ENCODE measurements around the gene NUDT17. TPM values are rescaled to one million over a fixed set of nuclear protein-coding genes. Genes with fewer than 3 reads are reported as not detected.

NUDT17 gene
- total RNA-seq, 1 donor from 2014 or later = 1.7 TPM

DNA sequence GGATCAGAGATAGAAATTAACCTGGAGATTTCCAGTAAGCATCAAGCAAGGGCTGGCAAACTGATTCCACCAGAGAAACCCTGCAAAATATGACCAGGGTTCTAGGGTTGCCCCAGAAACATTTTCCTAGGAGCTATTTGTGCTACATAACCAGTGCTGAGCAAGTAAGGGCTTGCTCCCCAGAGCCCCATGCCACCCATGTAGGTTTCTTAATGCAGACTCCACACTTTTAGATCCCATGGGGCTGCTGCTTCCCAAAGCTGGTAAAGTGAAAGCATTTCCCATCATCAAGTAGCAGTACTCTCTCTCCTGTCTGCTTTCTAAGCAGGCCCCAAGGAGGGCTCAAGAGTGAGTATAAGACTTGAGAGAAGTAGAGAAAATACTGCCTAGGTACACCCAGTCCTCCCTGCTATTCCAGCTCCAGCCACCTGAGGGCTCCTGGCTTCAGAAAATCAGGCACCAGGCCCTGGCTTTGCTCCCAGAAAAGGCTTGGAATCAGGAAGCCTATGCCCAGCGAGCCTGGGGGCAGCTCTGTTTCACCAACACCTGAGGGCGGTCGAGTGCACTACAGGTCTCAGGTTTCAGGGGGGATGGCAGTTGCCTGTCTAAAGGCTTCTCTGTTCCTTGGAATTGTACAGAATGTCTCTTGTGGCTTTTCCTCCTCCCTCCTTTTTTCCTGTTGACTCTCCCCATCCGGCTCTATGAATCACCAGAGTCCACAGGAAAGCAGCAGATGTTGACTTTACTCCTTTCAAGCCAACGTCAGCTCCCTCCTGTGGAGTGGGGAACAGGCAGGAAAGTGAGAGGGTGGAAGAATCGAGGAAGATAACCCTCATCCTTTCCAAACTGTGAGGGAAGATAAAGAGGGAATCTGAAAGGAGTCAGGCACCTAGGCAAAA is 46.4 kb downstream of the NUDT17 start:
- ATAC-seq = peak; percentile 85

DNA sequence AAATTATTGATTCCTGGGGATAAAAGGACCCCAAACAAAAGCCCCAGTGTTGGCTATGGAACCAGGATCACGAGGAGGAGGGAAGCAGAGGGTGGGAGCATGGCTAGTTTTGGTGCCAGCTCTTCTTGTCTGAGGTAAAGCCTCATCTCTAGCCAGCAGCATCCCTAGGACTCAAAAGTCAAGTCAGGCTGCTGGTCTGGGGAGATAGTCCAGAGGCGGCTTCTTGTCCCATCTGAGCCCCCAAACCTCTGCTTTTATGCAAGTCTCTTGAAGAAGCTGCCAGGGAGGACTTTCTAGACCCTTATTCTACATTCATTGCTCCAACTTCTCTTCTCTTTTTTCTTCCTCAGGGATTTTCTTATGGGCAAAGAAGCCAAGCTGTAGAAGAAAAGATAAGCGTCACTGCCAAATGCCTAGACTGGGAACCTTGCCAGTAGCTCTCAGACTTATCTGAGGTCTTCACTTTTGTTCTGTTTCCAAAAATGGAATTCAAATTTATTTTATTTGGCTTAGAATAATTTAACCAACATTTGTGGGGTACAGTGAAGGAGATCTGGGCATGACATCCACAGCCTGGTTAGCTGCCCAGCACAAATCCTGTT is 47.2 kb downstream of the NUDT17 start:
- ATAC-seq = no peak

DNA sequence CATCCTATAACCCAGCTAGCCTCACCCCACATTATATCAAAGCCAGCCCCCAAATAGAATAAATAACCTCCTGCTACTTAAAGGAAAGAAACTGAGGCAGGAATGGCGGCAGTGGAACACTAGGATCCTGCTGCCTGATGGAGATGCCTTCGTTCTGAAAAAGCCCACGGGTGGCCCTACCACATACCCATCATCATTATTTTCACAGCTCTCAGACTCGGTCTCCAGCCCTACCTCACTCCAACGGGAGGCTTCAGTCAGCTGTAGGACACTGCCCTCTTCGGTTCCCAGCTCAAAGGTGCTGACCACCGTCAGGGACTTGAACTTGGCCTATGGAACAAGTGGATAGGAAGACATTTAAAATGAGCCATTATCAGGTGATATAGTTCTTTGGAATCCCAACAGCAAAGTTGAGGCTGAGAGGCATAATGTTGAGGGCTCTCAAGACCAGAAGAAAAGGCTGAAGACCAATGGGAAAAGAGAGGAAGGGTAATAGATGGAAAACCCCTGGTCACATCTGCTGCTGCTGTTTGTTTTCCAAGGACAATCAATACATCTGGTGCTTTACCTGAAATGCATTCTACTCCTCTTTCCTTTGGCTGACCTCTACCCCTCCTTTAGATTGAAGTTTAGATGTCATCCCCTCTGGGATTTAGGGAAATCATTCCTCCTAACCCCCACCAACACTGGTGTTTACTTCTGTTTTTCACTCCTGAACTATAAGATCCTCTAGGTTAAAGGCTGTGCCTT is 48.1 kb downstream of the NUDT17 start:
- ATAC-seq = no peak

DNA sequence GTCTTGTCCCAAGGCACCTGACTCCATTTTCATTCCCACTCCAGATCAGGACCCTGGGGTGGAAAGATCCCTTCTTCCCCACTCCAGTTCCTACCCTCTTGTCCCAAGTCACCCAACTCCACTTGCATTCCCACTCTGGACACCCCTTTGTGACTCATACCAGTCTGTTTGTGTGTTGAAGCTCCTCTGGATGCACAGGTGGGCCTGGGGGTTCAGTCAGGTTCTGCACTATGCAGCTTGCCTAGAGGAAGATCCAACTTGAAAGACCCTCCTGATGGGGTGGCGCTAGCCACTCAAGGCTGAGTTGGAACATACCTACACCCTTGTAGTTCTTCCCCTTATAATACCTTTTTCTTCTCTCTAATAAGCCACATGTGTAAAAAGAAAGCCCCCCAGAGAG is 50.0 kb downstream of the NUDT17 start:
- no peak for ATAC-seq

DNA sequence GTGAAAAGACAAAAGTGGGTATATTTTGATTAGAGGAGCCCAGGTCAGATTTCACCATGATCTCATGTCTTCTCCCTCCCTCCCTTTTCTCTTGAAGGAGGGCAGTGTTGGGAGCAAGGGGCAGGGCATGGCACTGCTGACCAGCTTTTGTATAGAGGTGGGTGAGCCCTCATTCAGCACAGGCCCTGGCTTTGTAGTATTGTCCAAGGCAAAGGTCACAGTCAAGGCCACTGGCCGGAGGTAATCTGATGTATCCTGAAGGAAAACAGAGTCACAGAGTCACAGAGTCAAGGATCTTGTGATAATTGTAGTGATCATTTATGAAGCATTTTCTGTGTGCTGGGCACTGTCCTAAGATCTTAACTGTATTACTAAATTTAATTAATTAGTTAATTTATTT is 52.5 kb downstream of the NUDT17 start:
- no peak for ATAC-seq

Other genes with a start within 250 kb of the NUDT17 start
- 13.5 TPM for gene GPR89A, start 237.6 kb upstream of the NUDT17 start, total RNA-seq
- gene PDZK1, start 138.3 kb upstream of the NUDT17 start, total RNA-seq = not detected
- not detected for gene CD160, start 126.1 kb upstream of the NUDT17 start, total RNA-seq
- 6.7 TPM for gene RNF115, start 21.5 kb upstream of the NUDT17 start, total RNA-seq
- 18.2 TPM for gene POLR3C, start 21.4 kb upstream of the NUDT17 start, total RNA-seq
- gene PIAS3, start 13.5 kb downstream of the NUDT17 start, total RNA-seq = 39.5 TPM
- 13.7 TPM for gene ANKRD35, start 40.2 kb downstream of the NUDT17 start, total RNA-seq
- gene ITGA10, start 64.4 kb downstream of the NUDT17 start, total RNA-seq = 0.76 TPM
- 31.6 TPM for gene PEX11B, start 73.1 kb downstream of the NUDT17 start, total RNA-seq
- 152 TPM for gene RBM8A, start 81.9 kb downstream of the NUDT17 start, total RNA-seq
- gene LIX1L, start 112.4 kb downstream of the NUDT17 start, total RNA-seq = 4.3 TPM
- gene ANKRD34A, start 118.9 kb downstream of the NUDT17 start, total RNA-seq = 0.12 TPM
- 6.1 TPM for gene POLR3GL, start 119.1 kb downstream of the NUDT17 start, total RNA-seq
- gene TXNIP, start 150.9 kb downstream of the NUDT17 start, total RNA-seq = 77.7 TPM
- gene HJV, start 176.1 kb downstream of the NUDT17 start, total RNA-seq = not detected

Measured in esophagus mucosa (tissue), 1 donor.